ENCODE data around the gene IFNGR2. TPM values are rescaled to one million over a fixed set of nuclear protein-coding genes. Genes with fewer than 3 reads are reported as not detected.

Gene IFNGR2
- total RNA-seq, 1 donor from 2014 or later, result 68.8 TPM

- DNase-seq (ENCODE audit: low read depth, low spot score), result no peak
Measured at GRCh38 chr21:33481314-33481943, 78.2 kb downstream of the IFNGR2 start.

Other genes with a start within 250 kb of the IFNGR2 start
- 13.9 and 19.7 TPM in 2 replicates for gene IFNAR2, start 173.5 kb upstream of the IFNGR2 start, total RNA-seq
- 37.0 and 39.0 TPM in 2 replicates for gene IL10RB, start 137.0 kb upstream of the IFNGR2 start, total RNA-seq
- 20.1 and 28.5 TPM in 2 replicates for gene IFNAR1, start 78.4 kb upstream of the IFNGR2 start, total RNA-seq
- gene TMEM50B, start 76.6 kb downstream of the IFNGR2 start, total RNA-seq, result 20.5 and 28.1 TPM in 2 replicates
- 0.79 and 1.2 TPM in 2 replicates for gene DNAJC28, start 88.3 kb downstream of the IFNGR2 start, total RNA-seq
- 79.0 and 107 TPM in 2 replicates for gene GART, start 138.7 kb downstream of the IFNGR2 start, total RNA-seq
- 128 and 173 TPM in 2 replicates for gene SON, start 139.6 kb downstream of the IFNGR2 start, total RNA-seq
- 16.1 and 27.2 TPM in 2 replicates for gene DONSON, start 185.3 kb downstream of the IFNGR2 start, total RNA-seq
- gene CRYZL1, start 238.3 kb downstream of the IFNGR2 start, total RNA-seq, result 29.3 and 34.8 TPM in 2 replicates
- 66.4 and 113 TPM in 2 replicates for gene ITSN1, start 239.1 kb downstream of the IFNGR2 start, total RNA-seq